GM12891 (cell line): ENCODE measurements around the gene MS4A13. TPM values are rescaled to one million over a fixed set of nuclear protein-coding genes. Genes with fewer than 3 reads are reported as not detected.

Source experiments
- DNase-seq: peaks from one replicate; pipeline ENCODE4 v3.0.0; 2011; ENCODE audit warnings: low spot score; ENCODE audit not compliant: insufficient read length
- FAIRE-seq: peaks from 2 replicates; lab custom pipeline; 2011; peaks lifted over from hg19 to GRCh38; lab: Jason Lieb, UNC
- PAX5 ChIP-seq: IDR thresholded peaks from 2 replicates; pipeline ENCODE4 v1.6.1; 2011; ENCODE audit warnings: low read length, moderate library complexity, mild to moderate bottlenecking; ENCODE audit not compliant: insufficient read depth, severe bottlenecking
- POLR2A ChIP-seq: IDR thresholded peaks from 2 replicates; pipeline ENCODE4 v1.6.1; 2011; ENCODE audit warnings: low read depth, low read length, control low read depth
- POLR2AphosphoS5 ChIP-seq: IDR thresholded peaks from 2 replicates; pipeline ENCODE4 v1.6.1; 2011; ENCODE audit warnings: low read depth, low read length, control low read depth
- POU2F2 ChIP-seq: IDR thresholded peaks from 2 replicates; pipeline ENCODE4 v1.6.1; 2011; ENCODE audit warnings: low read depth, mild to moderate bottlenecking, control low read depth, low read length, moderate library complexity
- SPI1 ChIP-seq: IDR thresholded peaks from 2 replicates; pipeline ENCODE4 v1.6.1; 2011; ENCODE audit warnings: low read depth, low read length, control low read depth
- TAF1 ChIP-seq: IDR thresholded peaks from 2 replicates; pipeline ENCODE4 v1.6.1; 2011; ENCODE audit warnings: low read depth, low read length, control low read depth
- polyA plus RNA-seq: library from polyadenylated mRNA; unstranded; fragments of >200 nt; gene quantifications from one replicate; pipeline ENCODE4 v1.2.1, GENCODE V29; 2012; ENCODE audit warnings: low read depth, missing spikeins, inconsistent platforms; ENCODE audit not compliant: missing spikeins

MS4A13 gene, protein sequence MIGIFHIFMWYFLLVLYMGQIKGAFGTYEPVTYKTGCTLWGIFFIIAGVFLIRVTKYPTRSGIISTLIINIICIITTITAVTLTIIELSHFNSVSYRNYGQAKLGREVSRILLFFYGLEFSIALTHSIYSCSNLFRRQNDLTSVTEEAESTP
- not detected for polyA plus RNA-seq

DNA sequence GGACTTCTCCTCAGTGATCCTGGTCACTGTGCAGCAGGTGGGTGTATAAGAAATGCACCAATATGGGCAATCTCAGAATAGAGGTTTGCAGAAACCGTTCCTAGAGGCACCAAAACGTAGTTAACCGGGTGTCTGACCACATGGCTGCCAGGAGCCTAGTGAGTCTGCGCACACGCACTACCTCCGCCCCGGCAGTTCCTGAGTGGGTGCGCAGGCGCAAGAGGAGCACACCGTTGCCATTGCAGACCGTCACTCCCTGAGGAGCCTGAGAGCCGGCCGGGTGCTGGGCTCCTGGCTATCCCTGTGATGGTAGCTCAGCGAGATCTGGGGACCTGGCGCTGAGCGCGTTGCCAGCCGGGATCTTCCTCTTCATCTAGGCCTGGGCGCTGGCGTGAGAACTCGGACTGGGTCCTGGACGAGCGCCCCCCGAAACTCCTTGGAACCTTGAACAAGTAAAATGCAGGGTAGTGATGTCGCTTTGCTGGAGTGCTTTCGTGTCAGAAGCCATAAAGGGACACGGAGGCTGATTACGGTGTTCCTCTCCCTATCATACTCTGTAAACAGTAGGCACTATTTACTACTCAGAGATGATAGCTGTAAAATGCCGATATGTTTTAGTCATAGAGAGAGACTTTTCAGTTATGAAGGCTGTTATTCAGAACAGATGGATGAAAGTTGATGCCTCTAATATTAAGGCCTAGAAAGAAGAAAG is at the start of gene MS4A13:
Gene MS4A13 (plus strand): TSS at position 249 of the 712 bp plus-strand sequence. CDS start 2,692 bp downstream, outside the sequence.
- FAIRE-seq = no peak
- TF ChIP-seq POLR2AphosphoS5 (no peak), SPI1 (no peak), TAF1 (no peak), PAX5 (no peak), POLR2A (no peak), POU2F2 (no peak)
- no peak for DNase-seq

DNA sequence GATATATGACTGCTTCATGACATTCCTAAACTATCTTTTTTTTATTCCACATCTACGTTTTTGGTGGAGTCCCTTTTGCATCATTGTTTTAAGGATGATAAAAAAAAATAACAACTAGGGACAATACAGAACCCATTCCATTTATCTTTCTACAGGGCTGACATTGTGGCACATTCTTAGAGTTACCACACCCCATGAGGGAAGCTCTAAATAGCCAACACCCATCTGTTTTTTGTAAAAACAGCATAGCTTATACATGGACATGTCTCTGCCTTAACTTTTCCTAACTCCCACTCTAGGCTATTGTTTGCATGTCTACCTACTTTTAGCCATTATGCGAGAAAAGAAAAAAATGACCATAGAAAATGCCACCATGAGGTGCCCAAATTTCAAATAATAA is 46.4 kb upstream of the MS4A13 start:
- DNase-seq (no peak), FAIRE-seq (no peak)
- TF ChIP-seq SPI1 = no peak
- TF ChIP-seq POLR2AphosphoS5 = no peak
- no peak for TF ChIP-seq TAF1

DNA sequence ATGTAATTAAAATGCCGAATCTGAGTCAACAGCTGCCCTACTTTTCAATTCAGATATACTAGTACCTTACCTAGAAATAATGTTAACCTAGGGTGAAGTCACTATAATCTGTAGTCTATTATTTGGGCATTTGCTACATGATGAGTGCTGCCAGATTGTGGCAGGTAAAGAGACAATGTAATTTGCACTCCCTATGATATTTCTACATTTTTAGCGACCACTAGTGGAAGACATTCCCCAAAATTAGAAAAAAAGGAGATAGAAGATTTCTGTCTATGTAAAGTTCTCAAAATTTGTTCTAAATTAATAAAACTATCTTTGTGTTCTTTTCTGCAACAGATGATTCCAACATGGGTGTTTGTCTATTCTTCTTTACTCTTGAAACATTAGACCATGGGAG is 45.5 kb upstream of the MS4A13 start:
- FAIRE-seq (no peak), DNase-seq (no peak)
- TF ChIP-seq TAF1 = no peak
- TF ChIP-seq POLR2A = no peak
- TF ChIP-seq SPI1 = no peak
- no peak for TF ChIP-seq PAX5
- no peak for TF ChIP-seq POU2F2
- no peak for TF ChIP-seq POLR2AphosphoS5

DNA sequence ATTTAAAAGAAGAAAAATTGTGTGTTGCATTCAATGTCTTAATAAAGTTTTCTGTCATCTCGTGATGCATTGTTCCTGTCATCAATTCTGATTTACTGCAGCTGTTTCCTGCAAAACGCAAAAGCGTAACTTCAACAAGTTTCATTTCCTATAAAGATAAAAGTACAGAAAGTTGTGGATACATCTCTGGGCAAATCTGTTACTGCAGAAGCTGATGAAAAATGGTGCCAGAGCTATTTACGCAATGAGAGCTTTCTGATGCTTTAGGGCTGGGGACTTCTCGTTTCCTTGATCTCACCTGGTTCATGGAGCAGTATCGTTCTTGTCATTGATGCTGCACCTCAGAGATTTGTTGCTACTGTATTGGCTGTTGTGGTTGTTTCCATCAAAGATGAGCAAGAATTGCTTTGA is 38.2 kb upstream of the MS4A13 start:
- FAIRE-seq = peak; percentile 91
- TF ChIP-seq SPI1 (peak; percentile 88), PAX5 (no peak)
- DNase-seq = no peak

DNA sequence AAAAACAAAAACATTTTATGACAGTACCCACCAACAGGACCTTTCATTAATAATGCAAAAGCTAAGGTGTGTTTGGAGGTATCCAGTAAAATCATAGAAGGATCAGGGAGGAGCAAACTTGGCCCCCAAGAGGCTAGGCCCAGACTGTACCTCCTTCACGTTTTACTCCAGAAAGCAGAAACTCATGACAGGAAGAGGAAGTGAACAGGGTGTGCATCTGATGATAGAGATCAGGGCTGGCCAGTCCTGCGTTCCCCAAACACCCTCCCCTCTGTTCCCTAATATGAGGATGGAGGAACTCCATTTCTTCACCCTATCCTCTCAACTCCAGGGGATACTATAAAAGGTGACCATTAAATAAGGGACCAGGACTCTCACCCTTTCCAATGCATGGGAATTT is 32.8 kb upstream of the MS4A13 start:
- DNase-seq (no peak), FAIRE-seq (peak; percentile 40)
- TF ChIP-seq PAX5 = no peak
- no peak for TF ChIP-seq POU2F2
- no peak for TF ChIP-seq POLR2A
- TF ChIP-seq POLR2AphosphoS5 = no peak
- peak; percentile 85 for TF ChIP-seq SPI1
- no peak for TF ChIP-seq TAF1

DNA sequence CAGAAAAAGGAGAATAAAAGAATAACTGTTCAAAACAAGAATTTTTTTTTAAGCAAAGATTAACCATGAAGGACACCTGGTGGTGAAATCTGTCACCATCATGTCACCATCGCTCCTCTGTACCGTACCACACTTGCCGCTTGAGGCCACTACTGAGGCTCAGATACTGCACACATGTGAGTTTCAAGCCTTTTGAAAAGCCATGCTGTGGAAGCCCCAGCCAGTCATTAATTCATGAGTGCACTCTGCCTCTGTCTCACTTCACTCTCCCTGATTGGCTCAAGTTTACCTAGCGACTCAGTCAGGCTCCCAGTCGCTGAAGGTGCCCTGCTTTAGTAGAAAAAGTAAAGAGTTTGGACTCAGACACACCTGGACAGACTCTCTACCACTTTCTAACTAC is 29.2 kb upstream of the MS4A13 start:
- DNase-seq (peak; percentile 64), FAIRE-seq (peak; percentile 99)
- TF ChIP-seq PAX5 (peak; percentile 9), POLR2A (no peak), POLR2AphosphoS5 (no peak), SPI1 (no peak), POU2F2 (no peak), TAF1 (no peak)

DNA sequence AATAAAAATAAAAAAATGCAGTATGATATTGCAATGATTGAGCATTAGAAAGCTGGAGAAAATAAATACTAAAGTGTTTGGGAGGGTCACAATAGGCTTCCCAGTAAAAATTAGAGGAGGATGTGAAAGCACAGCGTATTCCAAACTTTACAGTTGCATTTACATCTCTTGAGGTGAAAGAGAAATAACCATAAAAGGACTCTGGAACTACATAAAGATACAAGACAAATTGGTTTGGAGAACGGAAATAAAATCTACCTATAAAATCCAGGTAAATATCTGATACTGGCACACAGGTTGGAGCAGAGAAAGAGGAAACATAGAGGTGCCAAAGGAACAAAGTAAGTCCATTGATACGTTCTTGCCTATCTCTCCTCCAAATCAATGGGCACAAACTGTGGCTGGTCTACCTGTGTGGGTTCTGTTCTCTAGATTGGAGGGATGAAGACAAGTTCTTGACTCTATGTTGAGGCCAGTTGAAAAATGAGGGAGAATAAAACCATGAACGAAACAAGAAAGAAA is 22.6 kb upstream of the MS4A13 start, which contains the start of gene MS4A12:
Gene MS4A12 (plus strand): TSS at position 291 of the 522 bp plus-strand sequence. CDS start 4,541 bp downstream, outside the sequence.
- TF ChIP-seq TAF1 = no peak
- TF ChIP-seq POLR2A = no peak
- TF ChIP-seq POLR2AphosphoS5 = no peak
- no peak for TF ChIP-seq SPI1
- no peak for TF ChIP-seq PAX5
- TF ChIP-seq POU2F2 = no peak
- DNase-seq = no peak
- FAIRE-seq = no peak

DNA sequence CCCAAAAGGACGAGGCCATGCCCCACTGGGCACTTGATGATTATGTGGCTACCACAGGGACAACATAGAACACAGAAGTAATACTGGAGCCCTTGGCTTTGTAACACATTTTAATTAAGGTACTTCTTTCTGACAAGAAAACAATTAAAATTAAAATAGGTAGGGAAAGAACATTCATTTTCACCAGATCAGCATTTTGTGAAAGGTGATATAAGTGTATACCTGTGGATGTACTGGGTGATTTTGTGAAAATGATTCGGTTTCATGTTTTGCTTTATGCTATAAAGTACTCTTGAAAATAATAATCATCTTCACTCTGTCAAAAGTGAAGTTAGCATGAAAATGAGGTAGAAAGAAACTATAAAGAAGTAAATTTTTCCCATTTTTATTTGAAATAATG is 21.7 kb upstream of the MS4A13 start:
- FAIRE-seq = no peak
- no peak for DNase-seq
- TF ChIP-seq SPI1 (no peak), PAX5 (no peak), POLR2AphosphoS5 (no peak), POLR2A (no peak), TAF1 (no peak), POU2F2 (no peak)

DNA sequence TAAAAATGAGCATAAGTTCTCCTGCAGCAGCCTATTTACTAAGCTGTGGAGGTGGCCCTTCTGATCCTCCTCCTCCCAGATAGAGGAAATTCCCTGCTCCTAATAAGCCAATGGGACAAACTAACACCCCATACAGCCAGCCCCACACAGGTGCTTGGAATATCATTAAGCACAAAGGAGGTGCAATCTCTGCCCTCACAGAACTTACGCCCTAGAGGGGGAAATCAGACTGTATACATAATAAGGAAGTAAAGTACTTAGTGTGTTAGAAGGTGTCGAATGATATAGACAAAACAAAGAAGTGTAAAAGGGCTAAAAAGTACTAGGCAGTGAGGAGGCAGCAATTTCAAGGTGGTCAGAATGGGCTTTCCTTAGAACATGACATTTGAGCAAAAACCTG is 16.8 kb upstream of the MS4A13 start:
- no peak for FAIRE-seq
- TF ChIP-seq PAX5 (no peak), POLR2AphosphoS5 (no peak), POU2F2 (no peak), TAF1 (no peak), SPI1 (no peak), POLR2A (no peak)
- no peak for DNase-seq

DNA sequence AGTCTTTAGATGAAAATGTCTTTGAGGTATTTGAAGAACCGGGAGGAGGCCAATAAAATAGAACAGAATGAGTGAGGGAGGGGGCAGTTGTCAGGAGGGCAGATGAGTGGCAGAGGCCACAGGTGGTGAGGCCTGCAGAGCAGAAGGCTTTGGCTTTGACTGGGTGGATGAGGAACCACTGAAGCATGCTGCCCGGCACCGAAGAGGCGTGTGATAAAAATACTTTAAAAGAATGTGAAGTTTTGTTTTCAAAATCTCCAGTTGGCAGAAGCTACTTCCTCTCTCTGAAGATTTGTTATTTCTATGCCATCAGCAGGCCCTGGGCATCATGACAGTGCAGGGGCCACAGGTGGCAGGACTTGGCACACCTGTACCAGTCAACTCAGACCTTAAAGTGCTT is 16.3 kb upstream of the MS4A13 start:
- FAIRE-seq (no peak), DNase-seq (no peak)
- TF ChIP-seq POLR2A (no peak), POLR2AphosphoS5 (no peak), PAX5 (peak; percentile 80), SPI1 (peak; percentile 74), POU2F2 (no peak), TAF1 (no peak)

DNA sequence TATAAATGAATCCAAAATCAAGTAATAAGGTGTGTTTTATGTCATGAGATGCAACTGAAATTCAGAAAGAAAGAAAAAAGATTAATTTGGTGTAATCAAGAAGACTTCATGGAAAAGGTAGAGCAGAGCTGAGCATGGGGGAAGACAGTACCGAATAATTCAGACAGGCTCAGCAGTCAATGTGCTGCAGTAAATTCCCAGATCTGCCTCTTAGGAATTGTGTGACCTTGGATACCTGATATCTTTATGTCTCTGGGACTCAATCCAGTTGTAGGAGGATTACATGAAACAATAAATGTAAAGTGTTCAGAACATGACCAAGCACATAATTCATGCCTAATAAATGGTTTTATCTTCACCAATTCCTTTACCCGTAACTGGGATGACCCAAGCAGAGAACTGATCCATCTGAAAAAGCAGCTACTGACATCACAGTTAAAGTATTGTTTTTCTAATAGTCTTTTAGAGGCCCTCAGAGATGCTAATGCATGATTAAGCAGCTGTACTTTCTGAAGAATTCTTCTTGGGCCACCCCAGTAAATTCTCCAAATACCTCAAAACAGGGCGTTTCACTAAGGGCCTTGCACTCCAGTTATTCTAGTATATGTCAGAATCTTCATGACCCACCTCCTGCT is 14.8 kb upstream of the MS4A13 start:
- FAIRE-seq (no peak), DNase-seq (no peak)
- TF ChIP-seq POLR2AphosphoS5 (no peak), TAF1 (no peak), POU2F2 (no peak), SPI1 (no peak), PAX5 (no peak), POLR2A (no peak)
